Activated T-cell treated with anti-CD3 and anti-CD28 coated beads, Interleukin-2, amount 50 U/mL, for 4 hours (primary cell): Measurements from ENCODE around the gene KLF3. TPM values are rescaled to one million over a fixed set of nuclear protein-coding genes. Genes with fewer than 3 reads are reported as not detected.

Experiments
- ATAC-seq, 2 donors: fragments of 200-7000 bp; cut with Tn5 transposase; one replicate each; pipeline ENCODE4 v1.10.0; 2021
- DNase-seq: peaks from one replicate; pipeline ENCODE4 v3.0.0-alpha.2; 2020
- H3K27me3 Mint-ChIP-seq: one replicate; pipeline ENCODE4 v1.8.0; 2021; ENCODE audit warnings: low read depth, mixed read lengths
- H3K36me3 Mint-ChIP-seq: one replicate; pipeline ENCODE4 v1.8.0; 2022; ENCODE audit warnings: mixed read lengths; ENCODE audit not compliant: insufficient read depth
- H3K4me1 Mint-ChIP-seq: one replicate; pipeline ENCODE4 v1.8.0; 2021; ENCODE audit warnings: low read depth, mixed read lengths
- H3K4me3 Mint-ChIP-seq: one replicate; pipeline ENCODE4 v1.8.0; 2021; ENCODE audit warnings: mild to moderate bottlenecking, moderate library complexity, mixed read lengths
- H3K9me3 Mint-ChIP-seq: one replicate; pipeline ENCODE4 v1.8.0; 2021; ENCODE audit warnings: mixed read lengths
- total RNA-seq, 3 donors: library from RNA; stranded (reverse); gene quantifications; one replicate each; pipeline ENCODE4 v1.2.1, GENCODE V29; 2021

KLF3 gene
- total RNA-seq, 3 donors from 2014 or later, result 9.9 to 12.6 (median 10.9) TPM

DNA sequence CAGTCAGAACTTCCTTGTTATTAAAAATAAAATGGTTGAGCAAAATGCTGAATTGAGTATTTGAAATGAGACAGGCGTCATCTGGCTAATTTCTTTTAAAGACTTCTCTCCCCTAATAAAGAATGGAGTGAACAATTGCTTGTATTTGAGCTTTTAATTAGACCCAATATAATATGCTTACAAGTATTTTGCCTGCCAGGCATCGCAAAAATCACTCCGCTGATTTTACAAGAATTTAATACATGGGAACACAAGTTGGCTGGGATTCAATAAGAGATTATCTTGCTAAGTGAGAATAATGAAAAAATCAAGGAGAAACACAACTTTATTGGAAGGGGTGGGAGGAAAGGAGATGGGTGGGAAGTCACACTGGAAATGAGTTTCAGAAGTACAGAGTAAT, 52.3 kb downstream of the KLF3 start:
- DNase-seq (no peak), ATAC-seq (no peak)
- Mint-ChIP-seq H3K9me3 (peaks cover 16% of the 10 kb centered on the region), H3K36me3 (peaks cover 6% of the 10 kb centered on the region), H3K27me3 (no peaks in the 10 kb centered on the region), H3K4me1 (no peaks in the 10 kb centered on the region), H3K4me3 (no peak overlapping the region)

DNA sequence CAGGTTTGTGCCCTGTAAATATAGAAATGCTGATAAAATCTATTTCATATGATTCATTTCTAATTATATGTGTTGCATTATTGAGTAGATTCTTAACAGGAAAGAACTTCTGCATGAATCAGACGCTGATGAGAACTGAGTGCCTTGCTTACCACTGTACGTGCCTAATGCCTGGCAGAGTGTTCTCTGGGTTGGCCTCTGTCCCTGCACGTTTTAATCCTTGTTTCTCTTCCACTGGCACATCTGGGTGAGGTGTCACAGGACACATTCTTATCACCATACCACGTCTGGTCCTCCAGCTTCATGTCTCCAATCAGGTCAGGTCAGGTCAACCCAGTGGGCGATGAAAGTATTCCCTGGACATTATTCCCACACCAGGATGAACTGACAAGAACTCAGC, 53.6 kb downstream of the KLF3 start:
- Mint-ChIP-seq H3K9me3 (peaks cover 10% of the 10 kb centered on the region), H3K4me1 (no peaks in the 10 kb centered on the region), H3K4me3 (no peak overlapping the region), H3K36me3 (peaks cover 2% of the 10 kb centered on the region), H3K27me3 (no peaks in the 10 kb centered on the region)
- ATAC-seq (no peak), DNase-seq (no peak)

- no peaks in the 10 kb centered on the region for H3K36me3 Mint-ChIP-seq
- ATAC-seq, result no peak
- no peaks in the 10 kb centered on the region for H3K9me3 Mint-ChIP-seq
- H3K4me1 Mint-ChIP-seq, result peaks cover 5% of the 10 kb centered on the region
- DNase-seq, result no peak
- H3K4me3 Mint-ChIP-seq, result no peak overlapping the region
- no peaks in the 10 kb centered on the region for H3K27me3 Mint-ChIP-seq
Measured at GRCh38 chr4:38723114-38723513, 59.1 kb downstream of the KLF3 start.

DNA sequence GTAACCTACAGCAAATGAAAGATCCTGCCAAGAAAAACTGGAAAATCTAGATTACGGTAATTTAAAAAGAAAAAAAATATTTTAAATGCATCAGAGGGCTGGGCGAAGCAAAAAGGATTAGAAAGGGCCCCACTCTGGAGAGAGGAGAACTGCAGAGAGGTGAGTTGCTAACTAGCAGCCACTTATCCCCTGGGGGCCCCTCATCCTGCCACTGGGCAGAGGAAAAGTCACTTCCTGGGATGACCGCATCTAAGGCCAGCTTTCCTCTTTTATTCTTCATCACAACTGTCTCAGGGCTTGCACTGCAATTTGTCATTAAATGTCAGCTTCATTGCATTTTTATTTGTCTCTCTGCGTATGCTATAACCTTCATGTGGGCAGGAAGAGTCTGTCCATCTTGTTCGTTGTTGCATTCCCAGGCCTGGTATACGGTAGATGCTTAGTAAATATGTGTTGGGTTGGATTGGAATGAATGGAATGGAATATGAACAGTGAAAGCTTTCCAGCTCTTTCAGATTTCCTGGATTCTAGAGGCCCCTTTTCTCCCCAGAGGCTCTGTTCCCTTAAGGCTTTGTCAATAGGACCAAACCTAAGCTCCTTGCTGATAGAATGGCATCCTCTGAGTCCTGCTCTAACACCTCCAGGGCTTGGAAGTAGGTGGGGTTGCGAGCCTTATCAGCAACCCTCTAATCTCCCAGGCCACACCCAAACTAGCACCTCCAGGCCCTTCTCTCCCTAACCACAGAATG, 59.9 kb downstream of the KLF3 start:
- no peak overlapping the region for H3K4me3 Mint-ChIP-seq
- DNase-seq (no peak), ATAC-seq (no peak)
- no peaks in the 10 kb centered on the region for H3K27me3 Mint-ChIP-seq
- H3K9me3 Mint-ChIP-seq, result no peaks in the 10 kb centered on the region
- peaks cover 13% of the 10 kb centered on the region for H3K4me1 Mint-ChIP-seq
- no peaks in the 10 kb centered on the region for H3K36me3 Mint-ChIP-seq

DNA sequence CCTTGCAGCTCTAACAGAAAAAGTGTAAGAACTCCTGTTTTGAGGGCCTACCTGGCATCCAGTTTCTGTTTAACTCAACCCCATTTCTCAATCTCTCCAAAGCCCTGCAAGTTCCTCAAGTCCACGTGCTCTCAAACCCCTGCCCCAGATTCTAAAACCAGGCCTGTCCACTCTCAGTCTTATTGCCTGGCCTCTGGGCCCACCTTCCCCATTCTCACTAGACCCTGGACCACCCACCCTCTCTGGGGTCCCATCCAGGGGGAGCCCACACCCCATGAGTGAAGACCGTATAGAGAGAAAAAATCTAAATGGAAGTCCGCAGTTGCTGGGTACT, 60.4 kb downstream of the KLF3 start:
- Mint-ChIP-seq H3K4me1 (peaks cover 15% of the 10 kb centered on the region), H3K9me3 (no peaks in the 10 kb centered on the region), H3K27me3 (no peaks in the 10 kb centered on the region), H3K36me3 (no peaks in the 10 kb centered on the region), H3K4me3 (no peak overlapping the region)
- ATAC-seq (no peak), DNase-seq (no peak)

GRCh38 chr4:38728631-38729141, 64.7 kb downstream of the KLF3 start:
- Mint-ChIP-seq H3K9me3 (no peaks in the 10 kb centered on the region), H3K4me1 (peaks cover 24% of the 10 kb centered on the region), H3K4me3 (no peak overlapping the region), H3K27me3 (no peaks in the 10 kb centered on the region), H3K36me3 (no peaks in the 10 kb centered on the region)
- no peak for DNase-seq
- no peak for ATAC-seq

- Mint-ChIP-seq H3K4me1 (peaks cover 19% of the 10 kb centered on the region), H3K27me3 (no peaks in the 10 kb centered on the region), H3K36me3 (no peaks in the 10 kb centered on the region), H3K9me3 (no peaks in the 10 kb centered on the region), H3K4me3 (no peak overlapping the region)
- ATAC-seq, result no peak
- no peak for DNase-seq
Measured at GRCh38 chr4:38730493-38730829, 66.5 kb downstream of the KLF3 start.

- ATAC-seq (peak; percentile 90 to 91), DNase-seq (peak; percentile 83)
- Mint-ChIP-seq H3K27me3 (no peaks in the 10 kb centered on the region), H3K4me1 (peaks cover 19% of the 10 kb centered on the region), H3K9me3 (no peaks in the 10 kb centered on the region), H3K4me3 (no peak overlapping the region), H3K36me3 (no peaks in the 10 kb centered on the region)
Measured at GRCh38 chr4:38730830-38731646, 67.0 kb downstream of the KLF3 start.

DNA sequence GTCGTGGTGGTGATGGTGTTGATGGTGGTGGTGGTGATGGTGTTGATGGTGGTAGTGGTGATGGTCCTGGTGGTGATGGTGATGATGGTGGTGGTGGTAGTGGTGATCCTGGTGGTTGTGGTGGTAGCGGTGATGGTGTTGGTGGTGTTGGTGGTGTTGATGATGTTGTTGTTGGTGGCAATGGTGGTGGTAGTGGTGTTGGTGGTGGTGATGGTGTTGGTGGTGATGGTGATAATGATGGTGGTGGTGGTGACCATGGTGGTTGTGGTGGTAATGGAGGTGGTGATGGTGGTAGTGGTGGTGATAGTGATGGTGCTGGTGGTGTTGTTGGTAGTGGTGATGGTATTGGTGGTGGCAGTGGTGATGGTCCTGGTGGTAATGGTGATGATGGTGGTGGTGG, 69.7 kb downstream of the KLF3 start:
- no peak for DNase-seq
- Mint-ChIP-seq H3K27me3 (no peaks in the 10 kb centered on the region), H3K36me3 (no peaks in the 10 kb centered on the region), H3K9me3 (no peaks in the 10 kb centered on the region), H3K4me3 (no peak overlapping the region), H3K4me1 (peaks cover 13% of the 10 kb centered on the region)
- no peak for ATAC-seq

GRCh38 chr4:38734446-38734845, 70.4 kb downstream of the KLF3 start:
- Mint-ChIP-seq H3K9me3 (no peaks in the 10 kb centered on the region), H3K36me3 (no peaks in the 10 kb centered on the region), H3K4me3 (no peak overlapping the region), H3K27me3 (no peaks in the 10 kb centered on the region), H3K4me1 (peaks cover 9% of the 10 kb centered on the region)
- DNase-seq, result no peak
- no peak for ATAC-seq

GRCh38 chr4:38734911-38735310, 70.9 kb downstream of the KLF3 start:
- Mint-ChIP-seq H3K36me3 (no peaks in the 10 kb centered on the region), H3K4me3 (no peak overlapping the region), H3K9me3 (no peaks in the 10 kb centered on the region), H3K27me3 (no peaks in the 10 kb centered on the region), H3K4me1 (peaks cover 9% of the 10 kb centered on the region)
- no peak for DNase-seq
- ATAC-seq, result no peak

DNA sequence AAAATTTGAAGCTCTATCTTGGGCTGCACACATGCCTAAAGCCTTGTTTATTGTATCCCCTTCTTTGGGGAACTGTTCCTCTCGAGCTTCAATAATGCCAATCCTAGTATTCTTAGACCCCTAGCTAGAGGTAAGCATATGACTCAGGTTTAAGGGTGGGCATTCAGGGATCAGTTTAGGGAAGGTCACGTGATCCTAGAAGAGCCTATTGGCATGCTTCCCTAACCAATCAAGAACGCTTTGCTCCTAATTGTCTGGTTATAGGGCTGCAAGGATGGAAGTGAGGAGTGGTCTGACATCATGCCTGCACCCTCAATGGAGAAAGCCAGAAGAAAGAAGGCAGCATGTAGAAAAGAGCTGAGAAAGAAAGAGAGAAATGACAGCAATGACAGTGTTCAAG, 71.9 kb downstream of the KLF3 start:
- Mint-ChIP-seq H3K4me1 (peaks cover 3% of the 10 kb centered on the region), H3K36me3 (no peaks in the 10 kb centered on the region), H3K27me3 (no peaks in the 10 kb centered on the region), H3K9me3 (no peaks in the 10 kb centered on the region), H3K4me3 (no peak overlapping the region)
- DNase-seq (no peak), ATAC-seq (no peak)

DNA sequence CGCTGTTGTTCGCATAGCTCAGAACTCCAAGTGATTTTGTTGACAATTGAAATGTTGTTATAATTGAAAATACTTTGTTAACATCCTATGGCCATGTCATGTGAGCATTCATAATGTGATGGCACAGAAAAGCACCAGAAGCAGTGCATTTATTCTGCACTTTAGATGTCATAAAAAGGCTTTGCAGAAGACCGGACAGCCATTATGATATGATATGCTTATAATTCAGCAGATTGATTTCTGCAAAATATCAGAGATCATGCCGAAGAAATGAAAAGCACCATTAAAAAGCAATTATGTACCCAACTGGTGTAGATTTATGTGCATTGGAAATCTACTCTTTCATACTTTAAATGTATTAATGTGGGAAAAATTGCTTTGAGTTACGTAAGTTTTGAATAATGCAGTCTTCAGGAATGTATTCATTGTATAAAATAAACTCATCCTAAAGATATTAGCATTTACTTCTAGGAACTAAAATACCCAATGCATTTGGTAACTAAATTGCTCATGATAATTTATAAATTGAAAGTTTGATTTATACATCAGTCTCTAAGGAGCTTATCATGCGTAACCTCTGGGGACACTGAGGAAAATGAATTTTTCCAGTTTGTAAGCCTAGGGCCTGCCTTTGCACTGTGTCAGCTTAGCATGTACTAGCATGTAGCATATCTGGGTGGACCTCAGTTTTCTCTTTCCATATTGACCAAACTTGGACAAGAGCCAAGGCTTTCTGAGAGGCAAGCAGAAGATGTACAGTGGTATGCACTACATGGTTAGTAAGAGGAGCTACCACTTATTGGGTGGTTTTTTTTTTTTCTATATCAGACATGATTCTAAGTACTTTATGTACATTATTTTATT, 75.2 kb downstream of the KLF3 start:
- no peak for DNase-seq
- ATAC-seq, result no peak
- Mint-ChIP-seq H3K4me3 (no peak overlapping the region), H3K36me3 (no peaks in the 10 kb centered on the region), H3K27me3 (peaks cover 3% of the 10 kb centered on the region), H3K4me1 (peaks cover 5% of the 10 kb centered on the region), H3K9me3 (no peaks in the 10 kb centered on the region)

- no peaks in the 10 kb centered on the region for H3K9me3 Mint-ChIP-seq
- no peak overlapping the region for H3K4me3 Mint-ChIP-seq
- H3K4me1 Mint-ChIP-seq, result peaks cover 5% of the 10 kb centered on the region
- DNase-seq (no peak), ATAC-seq (no peak)
- H3K36me3 Mint-ChIP-seq, result no peaks in the 10 kb centered on the region
- peaks cover 3% of the 10 kb centered on the region for H3K27me3 Mint-ChIP-seq
Measured at GRCh38 chr4:38740303-38740702, 76.3 kb downstream of the KLF3 start.
